IPS DF 19.7 (cell line): ENCODE measurements around the gene BMP7.

Experiments used
- DNase-seq: peaks from one replicate; pipeline ENCODE4 v3.0.0-alpha.2; 2013; ENCODE audit warnings: low read depth, low spot score

Gene BMP7

DNA sequence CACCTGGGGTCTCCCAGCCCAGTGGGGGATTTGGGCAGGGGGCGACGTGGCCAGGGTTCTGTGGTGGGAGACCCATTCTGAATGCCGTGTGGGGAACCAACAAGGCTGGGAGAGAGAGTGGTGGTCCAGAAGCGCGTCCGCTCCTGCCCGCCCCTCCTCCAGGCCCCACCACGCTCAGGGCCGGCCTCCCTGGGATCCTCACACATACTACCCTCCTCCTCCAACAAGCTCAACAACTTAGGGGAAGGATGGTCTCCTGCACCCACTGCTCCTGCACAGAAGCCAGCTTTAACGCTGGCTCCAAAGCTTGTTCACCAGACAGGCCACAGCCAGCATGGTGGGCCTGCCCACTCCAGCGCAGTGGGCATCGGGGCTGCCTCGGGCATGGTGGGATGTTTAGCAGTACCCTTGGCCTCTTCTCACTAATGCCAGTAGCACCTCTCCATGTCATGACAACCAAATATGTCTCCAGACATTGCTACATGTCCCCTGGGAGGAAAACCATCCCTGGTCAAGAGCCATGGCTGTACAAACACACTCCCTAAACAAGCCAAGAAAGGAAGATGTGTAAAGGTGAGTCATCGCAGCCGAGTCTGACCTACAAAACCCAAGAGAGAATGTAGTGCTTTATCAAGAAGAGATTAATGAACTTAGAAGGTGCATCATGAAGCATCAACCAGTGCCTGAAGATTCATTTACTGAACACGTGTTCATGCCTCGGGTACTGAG, 75.7 kb downstream of the BMP7 start:
- no peak for DNase-seq

DNA sequence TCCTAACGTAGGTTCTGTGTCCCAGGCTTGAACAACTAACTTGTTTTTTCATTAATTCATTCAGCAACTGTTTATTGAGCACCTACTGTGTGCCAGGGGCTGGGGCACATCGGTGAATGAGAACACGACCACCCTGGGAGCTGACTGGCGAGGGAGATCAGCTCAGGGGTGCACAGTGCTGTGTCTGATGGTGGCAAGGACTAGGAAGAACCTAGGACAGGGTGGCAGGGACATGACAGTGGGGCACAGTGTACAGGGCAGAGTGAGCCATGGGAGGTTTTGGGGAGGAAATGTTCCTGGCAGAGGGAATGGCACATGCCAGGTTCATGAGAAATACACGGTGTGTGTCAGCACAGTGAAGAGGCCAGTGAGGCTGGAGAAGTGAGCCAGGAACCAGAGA, 76.7 kb downstream of the BMP7 start:
- DNase-seq = no peak

DNA sequence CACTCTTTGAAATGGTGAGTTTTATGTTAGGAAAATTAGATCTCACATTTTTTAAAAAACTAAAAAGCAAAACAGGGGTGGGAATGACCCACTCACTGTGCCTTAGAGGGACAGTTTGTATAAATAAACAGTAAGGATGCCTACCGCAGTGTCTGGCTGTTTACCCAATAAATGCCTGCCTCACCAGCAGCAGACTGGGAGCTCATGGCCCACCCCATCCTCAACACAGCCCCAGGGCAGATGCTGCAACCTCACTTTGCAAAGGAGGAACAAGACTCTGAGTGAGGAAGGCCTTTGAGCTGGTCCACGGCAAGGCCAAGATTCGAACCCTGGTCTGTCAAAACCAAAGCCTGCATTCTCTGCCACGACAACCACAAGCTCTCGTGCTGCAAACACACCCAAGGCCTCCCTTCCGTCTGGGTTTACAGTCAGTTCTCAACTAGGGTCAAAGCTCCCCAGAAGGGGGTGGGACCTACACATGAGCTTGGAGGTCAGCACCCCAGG, 77.8 kb downstream of the BMP7 start:
- DNase-seq = no peak

DNA sequence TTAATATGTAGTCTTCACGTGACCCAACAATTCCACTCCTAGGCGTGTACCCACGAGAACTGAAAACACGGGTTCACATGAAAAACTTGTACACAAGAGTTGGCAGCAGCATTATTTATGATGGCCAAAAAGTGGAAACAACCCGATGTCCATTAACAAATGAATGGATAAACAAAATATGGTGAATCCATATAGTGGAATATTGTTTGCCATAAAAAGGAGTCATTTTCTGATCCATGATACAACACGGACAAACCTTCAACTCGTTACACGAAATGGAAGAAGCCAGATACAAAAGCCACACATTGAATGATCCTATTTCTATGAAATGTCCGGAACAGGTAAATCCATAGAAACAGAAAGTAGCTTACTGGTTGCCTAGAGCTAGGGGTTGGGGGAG, 78.4 kb downstream of the BMP7 start:
- DNase-seq = no peak

DNA sequence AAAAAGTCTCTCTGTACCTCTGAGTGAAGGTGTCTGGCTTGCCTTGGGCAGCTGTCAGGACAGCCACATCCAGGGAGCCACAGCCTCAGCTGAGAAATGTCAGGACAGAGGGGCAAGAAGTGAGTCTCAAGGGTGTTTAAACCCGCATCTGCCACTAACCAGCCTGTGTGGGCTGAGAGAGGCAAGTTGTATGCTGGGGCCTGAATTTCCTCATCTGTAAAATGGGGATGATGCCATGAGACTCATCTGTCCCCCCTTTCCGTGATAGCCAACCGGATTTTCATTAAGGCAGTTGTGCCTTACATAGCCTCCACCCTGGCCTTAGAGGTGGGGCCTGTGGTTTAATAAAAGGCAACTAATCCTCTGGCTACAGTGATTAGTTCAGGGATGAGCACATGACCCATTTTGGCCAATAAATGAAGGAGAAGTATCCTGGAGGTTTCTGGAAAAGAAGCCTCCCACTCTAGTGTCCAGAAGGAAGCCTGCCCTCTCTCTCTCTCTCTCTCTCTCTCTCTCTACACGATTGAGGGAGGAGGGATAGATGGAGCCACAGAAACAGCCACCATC, 79.3 kb downstream of the BMP7 start:
- DNase-seq = no peak

DNA sequence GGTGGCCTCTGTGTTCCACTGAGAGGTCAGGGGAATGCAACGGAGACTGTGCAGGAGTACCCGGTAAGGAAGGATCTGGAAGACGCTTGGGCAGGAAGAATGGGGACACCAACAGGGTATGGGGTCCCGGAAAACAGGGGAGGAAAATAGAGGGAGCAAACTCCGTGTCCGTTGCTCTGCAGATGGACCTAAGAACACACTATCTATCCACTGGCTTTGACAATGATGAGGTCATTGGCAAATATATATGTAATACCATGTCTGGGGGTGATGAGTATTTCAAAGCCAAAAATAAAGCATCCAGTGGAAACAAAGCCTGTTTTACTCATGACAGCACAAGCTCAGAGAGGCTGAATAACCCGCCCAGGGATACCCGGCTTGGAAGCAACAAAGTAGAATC, 80.2 kb downstream of the BMP7 start:
- no peak for DNase-seq

DNA sequence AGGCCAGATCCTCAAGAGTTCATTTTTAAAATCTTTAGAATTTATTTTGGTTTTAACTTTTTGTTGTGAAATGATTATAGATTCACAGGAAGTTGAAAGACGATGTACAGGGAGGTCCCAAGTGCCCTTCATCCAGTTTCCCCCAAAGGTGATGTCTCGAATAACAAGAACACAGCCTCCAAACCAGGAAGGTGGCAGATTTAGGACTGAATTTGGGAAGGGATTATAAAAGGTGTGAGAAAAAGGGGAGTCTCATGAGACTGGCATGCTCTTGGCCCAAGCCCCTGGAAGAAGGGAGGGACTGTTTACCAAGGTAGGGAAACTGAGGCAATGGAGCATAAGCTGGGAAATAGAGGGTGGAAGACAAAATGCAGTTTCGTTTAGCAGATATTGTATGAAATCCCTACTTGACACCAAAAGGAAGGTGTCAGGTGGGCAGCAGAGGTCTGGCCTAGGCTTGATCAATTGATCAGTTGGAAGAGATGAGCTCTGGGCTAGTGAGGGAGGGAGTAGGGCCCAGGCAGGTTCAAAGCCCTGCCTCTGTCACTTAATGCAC, 81.2 kb downstream of the BMP7 start:
- no peak for DNase-seq

DNA sequence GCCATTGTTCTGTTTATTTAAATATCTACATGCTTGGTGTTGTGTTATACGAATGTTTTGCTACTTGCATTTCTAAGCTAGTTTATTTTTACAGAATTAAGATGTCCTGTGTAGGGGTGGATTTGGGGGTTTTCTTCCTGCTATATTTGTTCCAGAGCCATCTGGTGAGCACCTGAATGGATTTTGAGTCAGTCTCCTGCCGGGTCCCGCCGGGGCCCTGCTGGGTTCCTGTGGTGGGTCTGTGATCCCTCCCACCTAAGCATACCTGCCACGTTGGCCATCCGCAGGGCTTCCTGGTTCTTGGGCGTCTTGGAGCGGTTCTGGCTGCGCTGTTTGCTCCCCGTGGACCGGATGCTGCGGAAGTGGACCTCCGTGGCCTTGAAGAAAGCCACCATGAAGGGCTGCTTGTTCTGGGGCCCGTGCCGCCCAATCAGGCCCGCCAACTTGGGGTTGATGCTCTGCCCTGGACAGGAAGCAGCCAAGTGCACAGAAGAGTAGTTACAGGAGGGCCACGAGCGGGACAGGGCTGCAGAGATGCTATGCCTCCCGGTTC, 82.9 kb downstream of the BMP7 start:
- no peak for DNase-seq

DNA sequence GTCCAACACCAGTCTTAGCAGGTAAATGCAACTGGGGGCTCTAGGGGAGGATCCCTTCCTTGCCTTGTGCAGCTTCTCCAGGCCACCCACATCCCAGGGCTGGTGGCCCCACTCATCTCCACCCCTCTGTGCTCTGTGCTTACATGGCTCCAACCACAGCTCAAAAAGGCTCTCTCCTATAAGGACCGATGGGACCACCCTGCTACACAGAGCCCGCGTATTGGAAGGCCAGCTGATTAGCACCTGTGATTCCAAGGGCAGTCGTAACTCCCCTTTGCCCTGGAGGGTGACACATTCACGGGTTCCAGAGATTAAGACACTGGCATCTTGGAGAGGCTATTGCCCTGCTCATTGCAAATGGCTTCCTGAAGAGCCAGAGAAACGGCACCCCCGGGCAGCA, 84.8 kb downstream of the BMP7 start:
- no peak for DNase-seq

DNA sequence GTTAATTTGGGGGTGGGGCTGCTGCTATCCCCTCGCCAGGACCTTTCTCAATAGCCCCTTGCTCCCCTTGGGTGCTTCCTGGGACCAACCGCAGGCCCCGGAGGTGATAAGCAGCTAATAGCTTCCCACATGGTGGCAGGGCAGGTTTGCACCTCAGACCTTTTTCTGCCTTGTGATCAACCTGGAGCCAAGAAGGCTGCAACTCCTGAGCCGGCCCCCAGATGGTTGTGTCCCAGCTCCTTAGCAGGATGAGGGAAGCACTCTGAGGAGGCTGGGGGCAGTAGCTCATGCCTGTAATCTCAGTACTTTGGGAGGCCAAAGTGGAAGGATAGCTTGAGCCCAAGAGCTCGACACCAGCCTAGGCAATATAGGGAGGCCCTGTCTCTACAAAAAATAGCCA, 85.5 kb downstream of the BMP7 start:
- DNase-seq = no peak

DNA sequence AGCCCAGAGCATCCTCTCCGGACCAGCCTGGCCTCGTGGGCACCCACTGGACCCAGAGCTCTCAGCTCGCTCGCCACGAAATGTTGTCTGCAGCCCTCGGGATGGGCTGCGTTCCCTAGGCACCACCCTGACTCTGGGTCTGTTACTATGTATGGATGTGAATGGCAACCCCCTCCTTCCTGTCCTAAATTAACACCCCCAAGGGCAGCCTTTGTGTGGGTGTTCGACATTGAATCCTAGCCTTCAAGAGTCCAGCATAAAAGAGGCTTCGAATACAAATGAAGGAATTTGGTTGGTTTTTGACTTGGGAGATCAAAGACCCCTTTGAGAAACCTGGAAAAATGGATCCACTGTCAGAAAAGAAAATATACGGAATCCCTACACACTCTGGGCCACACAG, 86.1 kb downstream of the BMP7 start:
- DNase-seq = no peak

DNA sequence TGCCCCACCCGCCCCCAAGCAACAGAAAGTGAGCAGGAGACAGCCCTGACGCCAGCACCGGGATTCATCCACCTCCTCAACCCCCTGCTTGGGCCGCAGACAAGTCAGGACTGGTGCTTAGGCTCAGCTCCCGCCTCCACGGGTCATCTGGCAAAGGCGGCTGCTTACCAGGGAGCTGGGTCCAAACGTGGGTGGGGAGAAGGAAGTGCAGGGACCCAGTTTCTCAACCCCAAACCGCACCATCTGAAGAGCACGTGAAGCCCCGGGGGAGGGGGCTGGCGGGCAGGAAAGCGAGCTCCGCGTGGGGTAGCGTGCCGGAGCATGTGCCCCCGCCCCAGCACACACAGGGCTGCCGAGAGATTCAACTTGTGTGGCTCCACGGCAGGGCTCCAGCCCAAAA, 87.2 kb downstream of the BMP7 start:
- DNase-seq = no peak

DNA sequence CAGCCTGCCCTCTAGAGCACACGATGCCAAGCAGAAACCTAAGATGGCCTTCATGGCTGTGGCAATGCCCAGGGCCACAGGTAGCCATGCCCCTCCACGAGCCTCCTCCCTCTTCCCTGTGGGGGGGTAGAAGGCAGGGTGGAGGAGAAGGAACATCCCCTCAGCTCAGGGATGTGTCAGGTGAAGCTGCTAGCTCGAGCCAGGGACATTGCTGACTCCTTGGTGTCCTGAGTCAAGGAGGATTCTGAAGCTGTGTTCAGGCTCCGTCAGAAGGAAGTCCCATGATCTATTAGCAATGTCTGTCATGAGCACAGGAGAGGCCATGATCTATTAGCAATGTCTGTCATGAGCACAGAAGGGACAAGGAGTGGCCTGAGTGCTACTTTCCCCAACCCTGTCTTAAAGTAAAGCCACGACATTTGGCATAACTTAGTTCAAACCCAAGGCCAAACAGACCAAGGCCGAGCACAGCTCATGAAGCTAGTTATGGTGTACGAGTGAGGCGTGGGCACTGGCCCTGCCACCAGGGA, 87.8 kb downstream of the BMP7 start:
- no peak for DNase-seq

DNA sequence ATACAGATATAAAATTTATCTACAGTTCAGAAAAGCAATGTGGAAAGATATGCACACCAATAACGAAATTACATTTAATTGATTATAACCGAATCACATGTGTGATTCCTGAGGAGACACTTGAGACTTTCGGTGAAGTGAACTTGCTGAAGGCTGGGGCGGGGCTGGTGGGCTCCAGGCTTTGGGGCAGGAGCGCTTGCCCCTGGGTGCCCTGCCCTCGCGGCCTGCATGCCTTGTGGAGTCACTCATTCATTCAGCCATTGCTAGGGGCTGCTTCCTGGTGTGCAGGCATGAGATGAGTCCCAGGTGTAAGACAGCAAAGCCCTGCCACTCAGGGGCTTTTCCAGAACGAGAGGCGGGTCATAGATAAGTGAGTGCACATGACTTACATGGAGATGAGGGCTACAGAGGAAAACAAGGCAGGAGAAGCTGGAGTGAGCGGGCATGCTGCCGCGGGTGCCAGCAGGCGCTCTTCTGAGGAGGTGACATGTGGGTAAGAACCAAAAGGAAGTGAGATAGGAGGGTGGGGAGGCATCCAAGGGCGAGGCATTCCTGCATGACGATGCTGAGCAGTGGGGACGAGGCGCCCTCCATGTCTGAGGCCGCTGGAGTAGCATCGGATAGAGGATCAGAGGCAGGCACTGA, 88.7 kb downstream of the BMP7 start:
- no peak for DNase-seq

DNA sequence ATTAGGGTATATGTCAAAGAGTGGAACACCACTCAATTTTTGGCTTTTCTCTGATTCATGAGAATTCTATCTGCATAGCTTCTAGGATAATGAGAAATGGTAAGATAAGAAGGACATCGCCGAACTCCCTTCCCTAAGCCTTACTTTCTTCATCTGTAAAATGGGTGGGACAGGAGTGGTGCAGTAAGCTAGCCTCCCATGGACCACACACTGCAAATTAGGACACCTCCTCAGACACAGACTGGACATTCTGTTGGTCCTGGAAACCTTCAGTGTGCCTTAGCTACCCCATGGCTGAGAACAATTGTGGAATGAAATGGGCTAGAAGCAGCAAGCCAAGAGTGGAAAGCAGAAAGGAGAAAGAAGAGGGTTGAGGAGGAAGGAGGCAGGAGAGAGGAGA, 89.6 kb downstream of the BMP7 start:
- no peak for DNase-seq

DNA sequence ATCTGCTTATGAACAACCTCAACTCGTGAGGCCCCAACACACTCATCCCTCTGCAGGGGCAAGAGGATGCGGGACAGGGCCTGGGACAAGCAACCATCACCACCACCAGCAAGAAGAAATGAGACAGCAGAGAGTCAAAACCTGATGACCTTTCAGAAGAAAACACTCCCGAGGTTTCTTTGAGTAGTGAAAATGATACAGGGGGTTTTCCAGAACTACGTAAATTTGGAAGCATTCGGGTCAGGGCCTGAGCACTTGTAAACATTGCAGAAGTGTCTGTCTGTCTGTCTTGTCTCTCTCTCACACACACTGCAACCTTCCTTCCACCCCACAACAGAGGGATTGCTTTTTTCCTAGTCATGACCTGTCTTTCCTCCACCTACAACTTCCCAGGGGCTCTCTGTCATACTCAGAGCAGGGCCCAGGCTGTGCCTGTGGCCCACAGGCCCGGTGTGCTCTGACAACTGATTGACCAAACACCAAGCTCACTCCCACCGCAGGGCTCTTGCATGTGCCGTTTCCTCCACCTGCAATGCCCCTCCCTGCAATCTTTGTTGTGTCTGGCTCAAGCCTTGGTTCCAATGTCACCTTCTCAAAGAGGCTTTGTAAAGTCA, 90.9 kb downstream of the BMP7 start:
- no peak for DNase-seq

DNA sequence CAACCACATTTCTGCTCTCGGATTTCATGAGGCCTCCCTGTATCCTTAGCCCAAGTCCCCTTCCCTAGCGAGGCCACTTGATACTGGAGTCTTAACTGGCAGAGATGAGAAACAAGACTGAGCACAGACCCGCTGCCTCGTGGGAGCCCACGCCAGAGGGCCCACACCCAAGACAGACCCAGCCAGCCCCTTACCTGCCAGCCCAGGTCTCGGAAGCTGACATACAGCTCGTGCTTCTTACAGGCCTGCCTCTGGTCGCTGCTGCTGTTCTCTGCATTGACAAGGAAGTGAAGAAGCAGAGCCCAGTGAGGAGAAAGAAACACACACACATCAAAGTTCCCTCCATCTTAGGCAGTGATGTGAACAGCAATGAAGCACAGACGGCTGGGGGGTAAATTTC, 91.7 kb downstream of the BMP7 start:
- no peak for DNase-seq

DNA sequence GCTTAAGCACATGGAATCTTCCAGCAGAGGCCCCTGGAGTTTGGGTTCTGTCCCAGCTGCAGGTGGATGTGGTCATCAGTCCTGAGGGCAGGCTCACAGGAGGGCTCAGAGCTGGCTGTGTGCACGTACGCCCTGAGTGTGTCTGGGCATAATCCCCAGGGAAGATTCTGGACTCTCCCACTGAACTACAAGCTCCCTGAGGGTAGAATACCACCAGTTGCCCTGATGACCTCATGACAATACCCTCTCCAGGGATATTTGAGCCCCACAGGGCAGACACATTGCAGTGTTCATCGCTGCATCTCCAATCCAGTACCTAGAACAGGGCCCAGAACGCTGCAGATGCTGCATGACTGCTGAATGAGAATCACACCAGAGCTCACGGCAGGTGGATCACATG, 92.5 kb downstream of the BMP7 start:
- no peak for DNase-seq

DNA sequence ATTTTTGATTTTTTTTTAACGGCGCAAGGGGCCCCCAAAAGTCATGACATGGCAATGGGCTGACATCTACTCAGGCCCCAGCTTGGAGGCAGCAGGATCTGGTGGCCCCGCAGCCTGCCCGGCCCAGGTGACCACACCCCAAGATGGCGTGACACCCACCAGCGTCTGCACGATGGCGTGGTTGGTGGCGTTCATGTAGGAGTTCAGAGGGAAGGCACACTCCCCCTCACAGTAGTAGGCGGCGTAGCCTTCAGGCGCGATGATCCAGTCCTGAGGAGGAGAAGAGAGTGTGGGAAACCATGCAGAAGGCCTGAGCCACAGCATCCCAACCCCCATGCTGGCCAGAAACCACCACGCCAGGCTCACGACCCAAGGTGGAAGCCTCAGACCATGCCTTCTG, 93.4 kb downstream of the BMP7 start:
- no peak for DNase-seq

DNA sequence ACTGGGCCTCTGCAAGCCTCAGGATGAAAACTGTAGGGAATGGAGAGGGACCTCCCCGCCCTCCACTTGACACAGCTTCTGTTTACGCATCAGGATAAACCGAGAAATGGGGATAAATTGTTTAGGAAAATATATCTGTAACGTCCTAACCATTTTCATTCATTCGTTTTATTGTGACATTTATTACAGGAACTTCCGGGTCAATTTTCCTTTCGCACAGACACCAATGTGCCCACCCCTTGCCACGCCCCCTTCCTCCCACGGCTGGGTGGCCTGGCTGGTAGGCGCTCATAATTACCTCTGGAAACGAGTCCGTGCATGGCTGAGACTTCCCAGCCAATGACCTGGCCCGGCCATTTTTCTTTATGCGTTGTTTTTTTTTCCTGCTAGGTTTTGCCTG, 96.1 kb downstream of the BMP7 start:
- no peak for DNase-seq

DNA sequence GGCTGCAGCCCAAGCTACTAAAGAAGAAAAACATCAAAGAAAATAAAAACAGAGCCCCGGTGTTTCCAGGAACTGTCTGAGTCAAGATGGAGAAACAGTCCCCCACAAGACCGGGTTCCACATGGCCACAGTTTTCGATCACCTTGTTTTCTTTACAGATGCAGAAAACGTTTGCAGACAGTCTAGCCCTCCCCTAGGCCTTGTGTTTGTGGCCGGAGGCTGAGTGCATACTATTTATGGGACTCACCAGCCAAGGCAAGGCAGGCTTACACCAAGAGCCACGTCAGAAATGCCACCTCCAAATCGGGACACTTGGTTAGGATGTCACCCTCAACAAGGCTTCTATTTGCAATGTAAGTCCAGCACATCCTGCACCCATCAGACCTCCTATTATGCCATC, 97.3 kb downstream of the BMP7 start:
- DNase-seq = no peak
